ENCODE data around the gene ADAMTS8. TPM values are rescaled to one million over a fixed set of nuclear protein-coding genes. Genes with fewer than 3 reads are reported as not detected.

Gene ADAMTS8
- total and polyA plus RNA-seq, 9 of the 15 experiments (the other 6 are each of a cell fraction or from before 2014, with no cell fraction given): not detected

GRCh38 chr11:130403967-130404366 is 24.4 kb downstream of the ADAMTS8 start (continued):
- TF ChIP-seq ARID4B (CRISPR knock-in tag; IDR thresholded peaks at IDR 0.05) (no peak), PYGO2 (tag; IDR thresholded peaks at IDR 0.05) (no peak), RBM17 (IDR thresholded peaks at IDR 0.05; ENCODE audit: borderline replicate concordance, low read depth, low read length) (no peak), ZFP36 (IDR thresholded peaks at IDR 0.05; ENCODE audit: low read depth, low read length, partially characterized antibody) (no peak)

GRCh38 chr11:130403271-130403804 is 25.1 kb downstream of the ADAMTS8 start:
- Histone ChIP-seq H3K9me1 (ENCODE audit: control insufficient read depth, insufficient read depth, low read length) (no peaks in the 10 kb centered on the region), H3K9me3 (replicated peaks; ENCODE audit: control insufficient read depth, insufficient read depth, low read depth, low read length) (no peaks in the 10 kb centered on the region), H3K4me3 (no peak overlapping the region), H3K27ac (ENCODE audit: extremely low read depth, low read depth, low read length) (no peak overlapping the region), H3K9ac (ENCODE audit: insufficient read depth in 1 of 2, low read depth in 2 of 2, low read length in 2 of 2) (no peak overlapping the region), H3K36me3 (ENCODE audit: control insufficient read depth, insufficient read depth, low read length) (no peaks in the 10 kb centered on the region), H3K79me2 (ENCODE audit: control insufficient read depth, insufficient read depth, low read length) (no peaks in the 10 kb centered on the region), H2AFZ (ENCODE audit: low read depth, low read length) (no peak overlapping the region), H3K27me3 (ENCODE audit: control insufficient read depth in 2 of 2, insufficient read depth in 2 of 2, low read length in 2 of 2) (peaks cover 31 to 80% of the 10 kb centered on the region in 2 experiments), H3K4me2 (ENCODE audit: insufficient read depth, low read length) (no peak overlapping the region), H4K20me1 (replicated peaks; ENCODE audit: control insufficient read depth, insufficient read depth, low read length) (peaks cover 3% of the 10 kb centered on the region; the same call in 1 of the 2 replicates), H3K4me1 (replicated peaks in 1 of 2; ENCODE audit: control insufficient read depth in 2 of 2, insufficient read depth in 2 of 2, low read length in 2 of 2) (no peaks in the 10 kb centered on the region)
- no peak for DNase-seq (ENCODE audit: extremely low read depth in 1 of 4, low spot score in 3 of 4)
- in situ Hi-C loops (cut with MboI) (no loop called here), intact Hi-C loops (cut with micrococcal nuclease) (no loop called here)
- 4% methylated on average over 11 of the region's 11 CpGs for WGBS (ENCODE audit: insufficient coverage, low coverage, missing lambda C conversion rate)
- peak; percentile 36; the same call in 1 of the 3 replicates for ATAC-seq
- CTCF ChIA-PET (ENCODE audit: low intra/inter-chr PET ratio): no interaction called here
- TF ChIP-seq NFATC3 (IDR thresholded peaks at IDR 0.05): no peak
- 0 out of 2 replicates have a peak, but pooled peaks have one; percentile 8 for TF ChIP-seq EGR1 (conservative IDR thresholded peaks at IDR 0.05)
- POLR2A ChIA-PET: interaction anchor here (1.2 kb wide), 1 partner anchor 11 kb away, joined by 4 read pairs; no protein-coding TSS in a partner anchor
- FAIRE-seq: no peak
- no TSS peak for BruUV-seq (replicated peaks)
